ENCODE measurements around the gene ARHGEF33.

The ARHGEF33 gene

GRCh38 chr2:38889045-38889444 lies 630 bp upstream of the ARHGEF33 start:
- no peak for TF ChIP-seq ZNF274 (IDR thresholded peaks at IDR 0.05; ENCODE audit: low read depth, low read length)
- no peak overlapping the region for H3K4me3 ChIP-seq (ENCODE audit: low read length)

- no peak overlapping the region for H3K4me3 ChIP-seq (ENCODE audit: low read length)
- TF ChIP-seq ZNF274 (IDR thresholded peaks at IDR 0.05; ENCODE audit: low read depth, low read length): no peak
Measured at GRCh38 chr2:38892819-38893218, 3.1 kb downstream of the ARHGEF33 start.

- H3K4me3 ChIP-seq (ENCODE audit: low read length): no peak overlapping the region
- no peak for TF ChIP-seq ZNF274 (IDR thresholded peaks at IDR 0.05; ENCODE audit: low read depth, low read length)
Measured at GRCh38 chr2:38898256-38898655, 8.6 kb downstream of the ARHGEF33 start.

- H3K4me3 ChIP-seq (ENCODE audit: low read length): no peak overlapping the region
- TF ChIP-seq ZNF274 (IDR thresholded peaks at IDR 0.05; ENCODE audit: low read depth, low read length): no peak
Measured at GRCh38 chr2:38900726-38901125, 11.1 kb downstream of the ARHGEF33 start.

GRCh38 chr2:38905251-38905650 lies 15.6 kb downstream of the ARHGEF33 start:
- TF ChIP-seq ZNF274 (IDR thresholded peaks at IDR 0.05; ENCODE audit: low read depth, low read length): no peak
- H3K4me3 ChIP-seq (ENCODE audit: low read length): no peak overlapping the region

GRCh38 chr2:38907242-38907641 lies 17.6 kb downstream of the ARHGEF33 start:
- TF ChIP-seq ZNF274 (IDR thresholded peaks at IDR 0.05; ENCODE audit: low read depth, low read length): no peak
- H3K4me3 ChIP-seq (ENCODE audit: low read length): no peak overlapping the region

- H3K4me3 ChIP-seq (ENCODE audit: low read length): peak overlapping the region; percentile 16; the same call in 1 of the 2 replicates
- TF ChIP-seq ZNF274 (IDR thresholded peaks at IDR 0.05; ENCODE audit: low read depth, low read length): no peak
Measured at GRCh38 chr2:38907743-38908562, 18.3 kb downstream of the ARHGEF33 start.

- TF ChIP-seq ZNF274 (IDR thresholded peaks at IDR 0.05; ENCODE audit: low read depth, low read length): no peak
- H3K4me3 ChIP-seq (ENCODE audit: low read length): no peak overlapping the region
Measured at GRCh38 chr2:38909872-38910271, 20.2 kb downstream of the ARHGEF33 start.

GRCh38 chr2:38911191-38911590 lies 21.5 kb downstream of the ARHGEF33 start:
- H3K4me3 ChIP-seq (ENCODE audit: low read length): no peak overlapping the region
- TF ChIP-seq ZNF274 (IDR thresholded peaks at IDR 0.05; ENCODE audit: low read depth, low read length): no peak

- H3K4me3 ChIP-seq (ENCODE audit: low read length): no peak overlapping the region
- TF ChIP-seq ZNF274 (IDR thresholded peaks at IDR 0.05; ENCODE audit: low read depth, low read length): no peak
Measured at GRCh38 chr2:38912619-38913018, 22.9 kb downstream of the ARHGEF33 start.

GRCh38 chr2:38922389-38922788 lies 32.7 kb downstream of the ARHGEF33 start:
- no peak for TF ChIP-seq ZNF274 (IDR thresholded peaks at IDR 0.05; ENCODE audit: low read depth, low read length)
- no peak overlapping the region for H3K4me3 ChIP-seq (ENCODE audit: low read length)

GRCh38 chr2:38922902-38923301 lies 33.2 kb downstream of the ARHGEF33 start:
- H3K4me3 ChIP-seq (ENCODE audit: low read length): no peak overlapping the region
- TF ChIP-seq ZNF274 (IDR thresholded peaks at IDR 0.05; ENCODE audit: low read depth, low read length): no peak

- H3K4me3 ChIP-seq (ENCODE audit: low read length): no peak overlapping the region
Measured at GRCh38 chr2:38925982-38926381, 36.3 kb downstream of the ARHGEF33 start.

GRCh38 chr2:38930600-38930999 lies 40.9 kb downstream of the ARHGEF33 start:
- no peak for TF ChIP-seq ZNF274 (IDR thresholded peaks at IDR 0.05; ENCODE audit: low read depth, low read length)

More at GRCh38 chr2:38925982-38926381, 36.3 kb downstream of the ARHGEF33 start:
- TF ChIP-seq ZNF274 (IDR thresholded peaks at IDR 0.05; ENCODE audit: low read depth, low read length): no peak

GRCh38 chr2:38932586-38932985 lies 42.9 kb downstream of the ARHGEF33 start:
- TF ChIP-seq ZNF274 (IDR thresholded peaks at IDR 0.05; ENCODE audit: low read depth, low read length): no peak
- no peak overlapping the region for H3K4me3 ChIP-seq (ENCODE audit: low read length)

More at GRCh38 chr2:38930600-38930999, 40.9 kb downstream of the ARHGEF33 start:
- H3K4me3 ChIP-seq (ENCODE audit: low read length): no peak overlapping the region

Data from GM08714 (cell line).